HPDE6-E6E7 (cell line): Measurements from ENCODE around the gene ZNF124.

Source experiments
- DNase-seq: peaks from one replicate; pipeline ENCODE4 v3.0.0; 2011; ENCODE audit warnings: missing footprints; ENCODE audit errors: extremely low spot score

ZNF124 gene

GRCh38 chr1:247113094-247113497, 58.7 kb downstream of the ZNF124 start:
- no peak for DNase-seq

GRCh38 chr1:247112479-247112781, 59.4 kb downstream of the ZNF124 start:
- DNase-seq, result no peak

- no peak for DNase-seq
Measured at GRCh38 chr1:247111700-247112478, 59.9 kb downstream of the ZNF124 start.

- DNase-seq, result no peak
Measured at GRCh38 chr1:247111259-247111699, 60.5 kb downstream of the ZNF124 start.

GRCh38 chr1:247110627-247111258, 61.1 kb downstream of the ZNF124 start:
- no peak for DNase-seq

GRCh38 chr1:247107694-247108093, 64.1 kb downstream of the ZNF124 start:
- DNase-seq, result no peak

GRCh38 chr1:247105966-247106365, 65.9 kb downstream of the ZNF124 start:
- no peak for DNase-seq
